Liver (tissue), 3 donors: ENCODE data around the gene HORMAD2.

Experiments used
- EGR1 ChIP-seq, 2 donors: IDR thresholded peaks; 2 replicates each; pipeline ENCODE4 v1.6.1; 2016 to 2018; ENCODE audit warnings: antibody characterized with exemption in 2 of 2, low read depth in 2 of 2
- FOXA1 ChIP-seq: IDR thresholded peaks from 2 replicates; pipeline ENCODE4 v1.6.1; 2016; ENCODE audit warnings: antibody characterized with exemption
- JUND ChIP-seq, 2 donors: IDR thresholded peaks; 2 replicates each; pipeline ENCODE4 v1.6.1; 2016; ENCODE audit warnings: antibody characterized with exemption in 2 of 2
- NR2F2 ChIP-seq: IDR thresholded peaks from 2 replicates; pipeline ENCODE4 v1.6.1; 2016; ENCODE audit warnings: antibody characterized with exemption
- RAD21 ChIP-seq, 2 donors: IDR thresholded peaks; 2 replicates each; pipeline ENCODE4 v1.6.1; 2016; ENCODE audit warnings: antibody characterized with exemption in 2 of 2, mild to moderate bottlenecking in 2 of 2
- REST ChIP-seq: IDR thresholded peaks from 2 replicates; pipeline ENCODE4 v1.6.1; 2016; ENCODE audit warnings: antibody characterized with exemption, mild to moderate bottlenecking
- SP1 ChIP-seq: IDR thresholded peaks from 2 replicates; pipeline ENCODE4 v1.6.1; 2018; ENCODE audit warnings: antibody characterized with exemption, mild to moderate bottlenecking
- TAF1 ChIP-seq: conservative IDR thresholded peaks from 2 replicates; pipeline ENCODE4 v1.6.1; 2016; ENCODE audit warnings: antibody characterized with exemption, mild to moderate bottlenecking
- YY1 ChIP-seq: IDR thresholded peaks from 2 replicates; pipeline ENCODE4 v1.6.1; 2016; ENCODE audit warnings: antibody characterized with exemption, mild to moderate bottlenecking
- ZBTB33 ChIP-seq: IDR thresholded peaks from 2 replicates; pipeline ENCODE4 v1.6.1; 2016; ENCODE audit warnings: antibody characterized with exemption
- TF ChIP-seq, protein P1 (sequence below): fragments of 150-350 bp; IDR thresholded peaks from 2 replicates; pipeline ENCODE4 v1.5.1; 2017; ENCODE audit warnings: improper control_type of control experiment, low read depth, low read length; ENCODE audit not compliant: missing input control
- TF ChIP-seq, protein P2 (sequence below): IDR thresholded peaks from 2 replicates; pipeline ENCODE4 v1.6.1; 2016; ENCODE audit warnings: antibody characterized with exemption
- donor health status: healthy.
- donor health status: healthy.

GRCh38 chr22:30193031-30193775, 112.9 kb downstream of the HORMAD2 start:
- TF ChIP-seq RAD21 (IDR thresholded peaks at IDR 0.05) (no peak), YY1 (no peak), REST (no peak), SP1 (no peak), ZBTB33 (no peak), JUND (IDR thresholded peaks at IDR 0.05) (no peak), NR2F2 (no peak), EGR1 (IDR thresholded peaks at IDR 0.05; ENCODE audit: low read depth in 2 of 2) (no peak), FOXA1 (no peak), TAF1 (no peak)
- TF ChIP-seq, protein P1, sequence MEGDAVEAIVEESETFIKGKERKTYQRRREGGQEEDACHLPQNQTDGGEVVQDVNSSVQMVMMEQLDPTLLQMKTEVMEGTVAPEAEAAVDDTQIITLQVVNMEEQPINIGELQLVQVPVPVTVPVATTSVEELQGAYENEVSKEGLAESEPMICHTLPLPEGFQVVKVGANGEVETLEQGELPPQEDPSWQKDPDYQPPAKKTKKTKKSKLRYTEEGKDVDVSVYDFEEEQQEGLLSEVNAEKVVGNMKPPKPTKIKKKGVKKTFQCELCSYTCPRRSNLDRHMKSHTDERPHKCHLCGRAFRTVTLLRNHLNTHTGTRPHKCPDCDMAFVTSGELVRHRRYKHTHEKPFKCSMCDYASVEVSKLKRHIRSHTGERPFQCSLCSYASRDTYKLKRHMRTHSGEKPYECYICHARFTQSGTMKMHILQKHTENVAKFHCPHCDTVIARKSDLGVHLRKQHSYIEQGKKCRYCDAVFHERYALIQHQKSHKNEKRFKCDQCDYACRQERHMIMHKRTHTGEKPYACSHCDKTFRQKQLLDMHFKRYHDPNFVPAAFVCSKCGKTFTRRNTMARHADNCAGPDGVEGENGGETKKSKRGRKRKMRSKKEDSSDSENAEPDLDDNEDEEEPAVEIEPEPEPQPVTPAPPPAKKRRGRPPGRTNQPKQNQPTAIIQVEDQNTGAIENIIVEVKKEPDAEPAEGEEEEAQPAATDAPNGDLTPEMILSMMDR = no peak
- TF ChIP-seq, protein P2, sequence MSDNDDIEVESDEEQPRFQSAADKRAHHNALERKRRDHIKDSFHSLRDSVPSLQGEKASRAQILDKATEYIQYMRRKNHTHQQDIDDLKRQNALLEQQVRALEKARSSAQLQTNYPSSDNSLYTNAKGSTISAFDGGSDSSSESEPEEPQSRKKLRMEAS = no peak
